Fibroblast of gingiva (primary cell): ENCODE data around the gene FMN1.

Experiments
- DNase-seq: peaks from one replicate; pipeline ENCODE4 v3.0.0-alpha.2; 2011; ENCODE audit warnings: low read depth

The FMN1 gene

GRCh38 chr15:32826685-32827084 is 367.8 kb downstream of the FMN1 start:
- DNase-seq, result no peak

- DNase-seq, result peak; percentile 62
Observed at GRCh38 chr15:32825219-32825618, 369.3 kb downstream of the FMN1 start.

GRCh38 chr15:32824777-32825176 is 369.7 kb downstream of the FMN1 start:
- DNase-seq, result peak; percentile 81

- no peak for DNase-seq
Observed at GRCh38 chr15:32823750-32824149, 370.8 kb downstream of the FMN1 start.

- DNase-seq, result no peak
Observed at GRCh38 chr15:32822739-32823138, 371.8 kb downstream of the FMN1 start.

- DNase-seq, result no peak
Observed at GRCh38 chr15:32819448-32819847, 375.1 kb downstream of the FMN1 start.

- peak; percentile 37 for DNase-seq
Observed at GRCh38 chr15:32818758-32819447, 375.6 kb downstream of the FMN1 start.

GRCh38 chr15:32817577-32817976 is 376.9 kb downstream of the FMN1 start:
- no peak for DNase-seq

- no peak for DNase-seq
Observed at GRCh38 chr15:32807331-32807730, 387.2 kb downstream of the FMN1 start.

GRCh38 chr15:32803631-32804030 is 390.9 kb downstream of the FMN1 start:
- DNase-seq, result no peak

- DNase-seq, result peak; percentile 87
Observed at GRCh38 chr15:32802286-32802936, 392.1 kb downstream of the FMN1 start.

- no peak for DNase-seq
Observed at GRCh38 chr15:32799936-32800535, 394.5 kb downstream of the FMN1 start.

GRCh38 chr15:32796856-32797255 is 397.7 kb downstream of the FMN1 start:
- DNase-seq, result no peak

GRCh38 chr15:32794973-32795372 is 399.5 kb downstream of the FMN1 start:
- no peak for DNase-seq

- no peak for DNase-seq
Observed at GRCh38 chr15:32792436-32792835, 402.1 kb downstream of the FMN1 start.

GRCh38 chr15:32790352-32790999 is 404.0 kb downstream of the FMN1 start:
- peak; percentile 37 for DNase-seq

- no peak for DNase-seq
Observed at GRCh38 chr15:32787949-32788348, 406.6 kb downstream of the FMN1 start.

- no peak for DNase-seq
Observed at GRCh38 chr15:32786906-32787305, 407.6 kb downstream of the FMN1 start.

GRCh38 chr15:32784581-32784980 is 409.9 kb downstream of the FMN1 start:
- DNase-seq, result no peak

- DNase-seq, result no peak
Observed at GRCh38 chr15:32781781-32782180, 412.7 kb downstream of the FMN1 start.

GRCh38 chr15:32778391-32779176 is 415.9 kb downstream of the FMN1 start:
- no peak for DNase-seq

- DNase-seq, result no peak
Observed at GRCh38 chr15:32775103-32775502, 419.4 kb downstream of the FMN1 start.
